Heart left ventricle (tissue), 13 donors: ENCODE measurements around the gene OR12D1.

Experiments
- POLR2A ChIP-seq, 2 donors: fragments of 450-650 bp; IDR thresholded peaks; one replicate each; pipeline ENCODE4 v1.6.1; 2017; ENCODE audit warnings: antibody characterized with exemption in 2 of 2, mild to moderate bottlenecking in 2 of 2, moderate library complexity in 2 of 2
- TF ChIP-seq, protein P1 (sequence below), 12 donors: fragments of 200-600 bp; sonication (generic) in 4 of 12; IDR thresholded peaks; one replicate each; pipeline versions ENCODE4 v1.5.0 to v1.8.0; 2018 to 2022; ENCODE audit warnings: antibody characterized with exemption in 12 of 12, mild to moderate bottlenecking in 5 of 12
- donor health status: ischemic (EF 13 %, LVEDD 7.1; RV severe dilation, severe dysfunction).
- donor health status: DM: no; HTN: yes; CAD: no.
- donor health status: DM: no; HTN: no; CAD: no.
- donor health status: ischemic (EF 25% LVEDD 6.9; RV normal size, moderate dysfunction).
- donor health status: ischemic (EF 25% LVEDD 5.7; RV mildly dilated, moderate dysfunction).
- donor health status: ischemic (EF 35%, LVEDD 5.7; RV mildly dilated, moderate dysfunction).
- donor health status: nonischemic (EF 11% LVEDD 7.7; RV severe dilation, severe dysfunction).
- donor health status: DM: yes; HTN: yes; CAD: no.
- donor health status: PGD.
- donor health status: ischemic (EF 29% LVEDD 5.4; RV normal size, mild dysfunction).
- donor health status: nonischemic (EF 23%, LVEDD 6.1; RV moderate dilation, normal function).

DNA sequence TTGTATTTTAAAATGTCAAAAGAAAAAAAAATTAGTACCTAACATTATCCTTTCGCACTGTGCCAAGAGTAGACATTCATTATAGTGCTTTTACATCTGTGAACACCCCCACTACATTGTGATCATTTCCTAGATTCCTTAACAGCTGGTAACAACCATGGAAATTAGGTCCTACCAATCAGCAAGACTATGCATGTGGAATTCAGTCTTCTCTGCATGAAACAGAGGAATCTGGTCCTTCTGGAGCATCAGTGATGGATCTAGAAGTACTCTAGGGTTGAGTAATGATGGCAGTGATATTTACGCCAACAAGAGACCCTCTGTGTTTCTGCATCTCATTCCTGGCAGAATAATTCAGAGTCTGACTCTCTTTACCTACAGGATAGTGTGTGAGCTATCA lies 9.4 kb downstream of the OR12D1 start:
- TF ChIP-seq, protein P1, sequence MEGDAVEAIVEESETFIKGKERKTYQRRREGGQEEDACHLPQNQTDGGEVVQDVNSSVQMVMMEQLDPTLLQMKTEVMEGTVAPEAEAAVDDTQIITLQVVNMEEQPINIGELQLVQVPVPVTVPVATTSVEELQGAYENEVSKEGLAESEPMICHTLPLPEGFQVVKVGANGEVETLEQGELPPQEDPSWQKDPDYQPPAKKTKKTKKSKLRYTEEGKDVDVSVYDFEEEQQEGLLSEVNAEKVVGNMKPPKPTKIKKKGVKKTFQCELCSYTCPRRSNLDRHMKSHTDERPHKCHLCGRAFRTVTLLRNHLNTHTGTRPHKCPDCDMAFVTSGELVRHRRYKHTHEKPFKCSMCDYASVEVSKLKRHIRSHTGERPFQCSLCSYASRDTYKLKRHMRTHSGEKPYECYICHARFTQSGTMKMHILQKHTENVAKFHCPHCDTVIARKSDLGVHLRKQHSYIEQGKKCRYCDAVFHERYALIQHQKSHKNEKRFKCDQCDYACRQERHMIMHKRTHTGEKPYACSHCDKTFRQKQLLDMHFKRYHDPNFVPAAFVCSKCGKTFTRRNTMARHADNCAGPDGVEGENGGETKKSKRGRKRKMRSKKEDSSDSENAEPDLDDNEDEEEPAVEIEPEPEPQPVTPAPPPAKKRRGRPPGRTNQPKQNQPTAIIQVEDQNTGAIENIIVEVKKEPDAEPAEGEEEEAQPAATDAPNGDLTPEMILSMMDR (IDR thresholded peaks at IDR 0.05), result no peak
- TF ChIP-seq POLR2A (IDR thresholded peaks at IDR 0.05), result no peak
